ENCODE data around the gene AP3B1.
"Not testable (repeated sequence)": the region's sequence is repeated elsewhere in the genome, so short reads cannot be mapped to it uniquely, and the experiment has no call there.

The AP3B1 gene

GRCh38 chr5:78151594-78152271, 142.8 kb downstream of the AP3B1 start:
- no peak for DNase-seq (ENCODE audit: low read depth)

DNA sequence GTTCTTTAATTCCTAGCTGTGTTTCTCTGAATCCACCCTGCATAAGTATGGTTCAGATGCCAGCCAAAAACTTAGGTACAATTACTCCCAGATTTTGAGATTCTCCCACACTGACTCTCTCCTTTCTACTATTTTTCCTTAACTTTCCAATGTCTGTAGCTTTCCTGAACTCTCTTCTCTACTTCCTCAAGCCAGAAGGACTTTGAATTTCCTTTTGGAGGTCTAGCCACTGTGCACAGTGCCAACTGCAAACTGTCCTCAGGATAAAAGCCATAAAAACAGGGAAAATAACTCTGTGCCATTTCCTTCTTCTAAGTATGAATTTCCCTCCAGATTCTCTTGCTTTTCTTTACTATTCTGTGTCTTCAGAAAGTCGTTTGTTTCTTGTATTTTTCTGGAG, 157.2 kb downstream of the AP3B1 start:
- DNase-seq (ENCODE audit: low read depth): no peak

GRCh38 chr5:78133423-78133822, 161.1 kb downstream of the AP3B1 start:
- DNase-seq (ENCODE audit: low read depth): no peak

DNA sequence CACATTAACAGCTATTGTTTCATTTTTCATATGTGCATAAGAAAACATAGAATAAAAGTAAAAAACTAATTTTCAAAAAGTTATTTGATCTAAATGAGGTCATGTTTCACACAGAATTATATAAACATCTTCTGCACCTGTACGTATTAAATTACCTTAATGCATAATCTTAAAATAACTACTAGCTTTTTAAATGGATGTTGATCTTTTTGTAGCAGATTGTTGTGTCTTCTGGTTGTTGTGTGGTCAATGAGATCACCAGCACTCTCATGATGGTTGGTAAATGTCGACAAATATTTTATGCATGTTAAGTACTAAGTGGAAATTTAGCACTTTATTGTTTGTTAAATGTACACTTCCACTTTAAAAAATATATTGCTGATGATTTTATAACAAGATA, 162.0 kb downstream of the AP3B1 start:
- no peak for DNase-seq (ENCODE audit: low read depth)

- DNase-seq (ENCODE audit: low read depth): no peak
These were observed 164.9 kb downstream of the AP3B1 start for GRCh38 chr5:78129597-78129996.

GRCh38 chr5:78127875-78128274, 166.6 kb downstream of the AP3B1 start:
- peak; percentile 6 for DNase-seq (ENCODE audit: low read depth)

GRCh38 chr5:78126536-78126935, 168.0 kb downstream of the AP3B1 start:
- DNase-seq (ENCODE audit: low read depth): no peak

- no peak for DNase-seq (ENCODE audit: low read depth)
These were observed 178.3 kb downstream of the AP3B1 start for GRCh38 chr5:78116167-78116566.

DNA sequence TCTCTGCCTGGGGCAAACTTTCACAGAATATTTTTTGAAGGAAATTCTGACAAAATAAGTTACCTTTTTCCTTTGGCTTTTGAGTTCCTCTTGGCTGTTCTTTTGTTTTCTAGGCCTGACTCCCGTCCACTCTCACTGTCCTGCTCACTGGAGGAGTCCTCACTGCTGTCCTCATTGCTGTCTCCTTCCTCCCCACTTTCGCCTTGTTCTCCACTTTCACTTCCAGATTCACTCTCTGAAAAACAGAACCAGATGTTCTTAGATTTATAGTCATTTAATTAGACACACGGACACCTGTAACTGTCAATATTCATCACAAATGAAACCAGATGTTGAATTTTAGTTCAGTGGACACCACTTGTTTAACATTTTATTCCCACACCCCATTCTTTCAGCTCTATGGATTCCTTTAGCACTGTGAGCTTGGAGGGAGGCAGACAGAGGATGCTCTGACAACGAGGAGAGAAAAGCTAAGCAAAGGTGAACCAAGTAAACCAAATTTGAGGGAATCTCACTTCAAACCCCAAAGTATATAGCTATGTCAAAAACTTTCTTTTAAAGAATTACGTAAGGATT, 180.7 kb downstream of the AP3B1 start:
- DNase-seq (ENCODE audit: low read depth): no peak

GRCh38 chr5:78112931-78113330, 181.6 kb downstream of the AP3B1 start:
- DNase-seq (ENCODE audit: low read depth): no peak

DNA sequence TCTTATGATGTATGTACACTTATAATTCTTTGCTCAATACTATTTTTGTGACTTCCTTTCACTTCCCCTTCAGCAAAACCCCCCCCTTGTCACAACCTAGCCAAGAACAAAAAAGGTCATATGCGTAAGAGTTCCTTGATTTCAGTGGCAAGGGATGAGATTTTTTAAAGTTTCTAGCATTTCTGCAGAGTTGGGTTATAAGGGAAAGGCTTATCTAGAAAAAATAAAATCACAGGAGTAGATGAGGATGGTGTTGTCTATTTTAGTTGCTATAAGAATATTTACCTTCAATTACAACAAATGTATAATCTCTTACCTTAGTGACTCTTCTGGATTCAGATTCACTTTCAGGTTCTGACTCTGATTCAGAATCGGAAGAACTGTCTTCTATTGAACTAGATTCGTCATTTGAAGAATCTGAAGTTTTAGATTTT, 184.6 kb downstream of the AP3B1 start:
- no peak for DNase-seq (ENCODE audit: low read depth)

GRCh38 chr5:78108564-78108963, 185.9 kb downstream of the AP3B1 start:
- no peak for DNase-seq (ENCODE audit: low read depth)

GRCh38 chr5:78103232-78103918, 191.1 kb downstream of the AP3B1 start:
- no peak for DNase-seq (ENCODE audit: low read depth)

DNA sequence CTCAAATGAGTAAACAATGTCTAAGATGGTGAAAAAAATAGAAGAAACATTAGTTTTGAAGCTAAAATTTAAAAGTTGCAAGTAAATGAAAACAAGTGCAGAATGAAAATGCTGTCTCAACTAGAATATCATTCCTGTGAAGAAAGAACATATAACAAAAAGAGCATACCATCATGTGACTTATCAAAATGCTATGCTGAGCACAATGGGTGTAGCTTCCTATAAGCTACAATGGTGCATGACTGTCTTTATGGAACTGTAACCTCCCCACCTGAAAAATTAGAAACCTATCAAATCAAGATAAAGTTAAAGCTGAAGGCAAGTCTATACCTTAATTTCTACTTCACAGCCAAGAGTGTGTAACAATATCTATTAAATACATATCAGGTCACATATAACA, 192.0 kb downstream of the AP3B1 start:
- peak; percentile 5 for DNase-seq (ENCODE audit: low read depth)

- DNase-seq (ENCODE audit: low read depth): no peak
These were observed 199.4 kb downstream of the AP3B1 start for GRCh38 chr5:78095125-78095524.

DNA sequence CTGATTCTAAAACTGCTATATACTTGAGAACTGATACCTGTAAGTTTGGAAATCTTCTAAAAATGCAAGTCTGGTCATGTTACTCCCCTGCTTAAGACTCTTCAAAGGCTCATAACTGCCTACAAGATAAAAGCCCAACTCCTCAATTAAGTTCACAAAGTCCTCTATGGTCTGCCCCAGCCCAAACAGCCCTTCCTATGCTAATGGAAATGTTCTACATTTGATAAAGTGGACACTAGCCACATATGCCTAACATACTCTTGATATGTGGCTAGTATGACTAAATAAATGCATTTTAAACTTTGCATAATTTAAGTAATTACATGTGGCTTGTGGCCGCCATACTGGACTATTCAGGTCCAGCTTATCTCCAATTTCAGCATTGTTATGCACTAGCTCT, 204.5 kb downstream of the AP3B1 start:
- DNase-seq (ENCODE audit: low read depth): no peak

DNA sequence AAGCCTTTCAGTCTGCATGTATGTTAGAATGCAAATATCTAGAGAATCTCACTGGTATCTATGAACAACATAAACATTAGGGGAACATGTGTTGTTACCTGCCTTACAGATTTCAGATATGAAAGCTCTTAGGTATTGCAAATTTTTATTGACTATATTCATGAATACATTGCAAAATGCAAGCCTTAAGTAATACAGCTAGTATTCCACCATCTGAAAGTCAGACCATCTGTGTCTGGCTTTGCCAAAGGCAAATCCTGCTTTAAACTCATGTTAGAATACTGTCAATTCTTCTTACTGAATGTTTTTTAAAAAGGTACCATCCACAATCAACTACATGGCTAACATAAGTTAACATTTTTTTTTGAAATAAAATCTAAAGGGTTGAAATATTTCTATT, 215.6 kb downstream of the AP3B1 start:
- no peak for DNase-seq (ENCODE audit: low read depth)

- DNase-seq (ENCODE audit: low read depth): no peak
These were observed 217.0 kb downstream of the AP3B1 start for GRCh38 chr5:78077369-78078068.

DNA sequence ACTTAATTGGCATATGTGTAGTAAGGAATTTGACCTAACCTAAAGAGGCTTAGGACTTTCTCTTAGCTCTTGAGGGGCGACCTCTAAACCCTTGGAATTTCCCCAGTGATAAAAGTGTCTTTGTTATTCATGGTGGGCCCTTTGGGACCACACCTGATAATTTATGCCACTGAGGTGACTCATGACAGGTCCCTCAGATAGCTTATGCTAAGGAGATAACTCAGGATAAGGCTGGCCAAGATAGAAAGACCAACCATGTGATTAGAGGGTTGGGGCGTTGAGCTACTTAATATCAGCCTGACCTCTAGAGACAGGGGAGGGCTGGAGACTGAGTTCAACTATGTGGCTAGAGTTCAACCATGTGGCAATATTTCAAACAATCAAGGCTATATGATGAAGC, 218.1 kb downstream of the AP3B1 start:
- DNase-seq (ENCODE audit: low read depth): no peak

DNA sequence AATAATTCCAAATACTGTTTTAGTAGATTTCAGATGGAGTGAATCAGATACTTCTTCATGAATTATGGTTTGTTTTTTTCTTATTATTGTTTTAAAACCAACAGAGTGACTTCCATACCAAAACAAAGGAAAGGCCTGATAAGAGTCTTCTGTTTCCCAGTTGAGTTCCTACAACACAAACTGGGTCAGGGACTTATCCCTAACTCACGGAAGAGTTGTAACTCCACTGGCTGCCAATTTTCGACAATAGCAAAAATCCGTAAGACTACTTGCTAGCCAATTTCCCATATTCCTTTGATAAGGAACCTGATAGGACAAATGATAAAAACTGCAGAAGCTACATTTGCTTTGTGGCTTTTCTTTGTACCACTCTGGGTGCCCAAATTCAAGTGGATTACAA, 219.2 kb downstream of the AP3B1 start:
- DNase-seq (ENCODE audit: low read depth): no peak

DNA sequence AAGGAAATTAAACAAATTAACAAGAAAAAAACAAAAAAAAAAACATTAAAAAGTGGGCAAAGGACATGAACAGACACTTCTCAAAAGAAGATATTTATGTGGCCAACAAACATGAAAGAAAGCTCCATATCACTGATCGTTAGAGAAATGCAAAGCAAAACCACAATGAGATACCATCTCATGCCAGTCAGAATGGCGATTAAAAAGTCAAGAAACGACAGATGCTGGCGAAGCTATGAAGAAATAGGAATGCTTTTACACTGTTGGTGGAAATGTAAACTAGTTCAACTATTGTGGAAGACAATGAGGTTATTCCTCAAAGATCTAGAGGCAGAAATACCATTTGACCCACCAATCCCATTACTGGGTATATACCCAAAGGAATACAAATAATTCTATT, 223.8 kb downstream of the AP3B1 start:
- DNase-seq (ENCODE audit: low read depth): not testable (repeated sequence)

- DNase-seq (ENCODE audit: low read depth): not testable (repeated sequence)
These were observed 226.9 kb downstream of the AP3B1 start for GRCh38 chr5:78067581-78067980.

GRCh38 chr5:78066722-78067121, 227.8 kb downstream of the AP3B1 start:
- not testable (repeated sequence) for DNase-seq (ENCODE audit: low read depth)

Data from ELR (cell line).